Spleen (tissue), 11 donors: ENCODE measurements around the gene TMA7. TPM values are rescaled to one million over a fixed set of nuclear protein-coding genes. Genes with fewer than 3 reads are reported as not detected.

Experiments used
- DNase-seq: peaks from one replicate; pipeline ENCODE4 v3.0.0-alpha.2; 2020
- H3K27ac ChIP-seq, 8 donors: fragments of 200-600 bp; sonication (generic) in 7 of 8; 1 replicate in 4 of 8; 2 replicates in 4 of 8; pipeline versions ENCODE4 v1.5.0 to v1.8.0; 2016 to 2021; ENCODE audit warnings: inconsistent platforms in 4 of 8, mild to moderate bottlenecking in 4 of 8, moderate library complexity in 1 of 8
- H3K27me3 ChIP-seq, 7 donors: fragments of 200-600 bp; sonication (generic) in 6 of 7; replicated peaks in 1 of 7; 1 replicate in 4 of 7; 2 replicates in 3 of 7; pipeline versions ENCODE4 v1.5.0 to v1.8.0; 2016 to 2021; ENCODE audit warnings: inconsistent platforms in 3 of 7, mild to moderate bottlenecking in 1 of 7
- H3K36me3 ChIP-seq, 6 donors: fragments of 200-600 bp; sonication (generic) in 5 of 6; 1 replicate in 4 of 6; 2 replicates in 2 of 6; pipeline versions ENCODE4 v1.5.0 to v1.8.0; 2016 to 2021; ENCODE audit warnings: inconsistent platforms in 2 of 6
- H3K4me1 ChIP-seq, 6 donors: fragments of 200-600 bp; sonication (generic) in 5 of 6; 1 replicate in 3 of 6; 2 replicates in 3 of 6; pipeline versions ENCODE4 v1.5.0 to v1.8.0; 2016 to 2021; ENCODE audit warnings: inconsistent platforms in 3 of 6
- H3K4me3 ChIP-seq, 8 donors: fragments of 200-600 bp; sonication (generic) in 7 of 8; 1 replicate in 4 of 8; 2 replicates in 4 of 8; pipeline versions ENCODE4 v1.5.0 to v1.8.0; 2016 to 2021; ENCODE audit warnings: inconsistent platforms in 4 of 8, mild to moderate bottlenecking in 4 of 8, moderate library complexity in 2 of 8
- H3K9me3 ChIP-seq, 8 donors: fragments of 200-600 bp; sonication (generic) in 7 of 8; 1 replicate in 4 of 8; 2 replicates in 4 of 8; pipeline versions ENCODE4 v1.5.0 to v1.8.0; 2016 to 2021; ENCODE audit warnings: inconsistent platforms in 4 of 8
- POLR2A ChIP-seq, 3 donors: fragments of 450-650 bp; IDR thresholded peaks; one replicate each; pipeline ENCODE4 v1.5.1; 2017; ENCODE audit warnings: antibody characterized with exemption in 3 of 3, mild to moderate bottlenecking in 1 of 3
- POLR2AphosphoS5 ChIP-seq, 3 donors: sonication (generic); formaldehyde crosslinking; IDR thresholded peaks; one replicate each; pipeline ENCODE4 v1.5.1; 2017; ENCODE audit warnings: antibody characterized with exemption in 3 of 3
- WGBS, 5 donors: extraction: QIAGEN DNeasy Blood & Tissue Kit in 3 of 5; methylation state at CpG; one replicate each; pipeline versions ENCODE4 v1.1.5 to v1.1.7; 2013 to 2018; 5-methylcytosine and 5-hydroxymethylcytosine counted together
- intact Hi-C: fragments of 100-400 bp; cut with DNase I; formaldehyde crosslinking; loops from one replicate; pipeline ENCODE4 v1.15.0; 2023; ENCODE audit warnings: low total_unique reads
- polyA plus RNA-seq, 3 donors: library from polyadenylated mRNA; stranded (reverse); fragments of 200-250 nt; gene quantifications; one replicate each; pipeline ENCODE4 v1.2.1, GENCODE V29; 2013
- total RNA-seq, 7 donors: library from RNA; depleted of rRNA in 3 of 7; stranded (reverse); fragments of >200 nt in 3 of 7; fragmentation: NEBNext Ultra II Directional in 4 of 7; extraction: Animal tissue kit (Norgen Biotek cat#: 25700) in 4 of 7; gene quantifications; one replicate each; pipeline versions ENCODE4 v1.1.0 to v1.2.1, GENCODE V29; 2016 to 2021
- TF ChIP-seq, protein P1 (sequence below), 11 experiments: fragments of 200-600 bp in 7 of 11; fragments of 450-650 bp in 4 of 11; sonication (generic) in 4 of 11; IDR thresholded peaks in 8 of 11; conservative IDR thresholded peaks in 3 of 11; 1 replicate in 7 of 11; 2 replicates in 4 of 11; pipeline versions ENCODE4 v1.4.0 to v1.8.0; 2016 to 2021; ENCODE audit warnings: antibody characterized with exemption in 11 of 11, inconsistent platforms in 4 of 11, mild to moderate bottlenecking in 1 of 11
- donor health status: healthy with polysubstance abuse.
- donor health status: DM: no; HTN: no; CAD: no; lungs with moderate emphysema.
- donor health status: DM: no; HTN: no; CAD: no.
- donor health status: Bipolar disorder and iron deficiency.
- donor health status: healthy.
- donor health status: DM: no; HTN: no; CAD: no.
- donor health status: DM: yes; HTN: yes; CAD: no.

TMA7 gene
- total and polyA plus RNA-seq, 10 donors = 145 to 753 (median 216) TPM

DNA sequence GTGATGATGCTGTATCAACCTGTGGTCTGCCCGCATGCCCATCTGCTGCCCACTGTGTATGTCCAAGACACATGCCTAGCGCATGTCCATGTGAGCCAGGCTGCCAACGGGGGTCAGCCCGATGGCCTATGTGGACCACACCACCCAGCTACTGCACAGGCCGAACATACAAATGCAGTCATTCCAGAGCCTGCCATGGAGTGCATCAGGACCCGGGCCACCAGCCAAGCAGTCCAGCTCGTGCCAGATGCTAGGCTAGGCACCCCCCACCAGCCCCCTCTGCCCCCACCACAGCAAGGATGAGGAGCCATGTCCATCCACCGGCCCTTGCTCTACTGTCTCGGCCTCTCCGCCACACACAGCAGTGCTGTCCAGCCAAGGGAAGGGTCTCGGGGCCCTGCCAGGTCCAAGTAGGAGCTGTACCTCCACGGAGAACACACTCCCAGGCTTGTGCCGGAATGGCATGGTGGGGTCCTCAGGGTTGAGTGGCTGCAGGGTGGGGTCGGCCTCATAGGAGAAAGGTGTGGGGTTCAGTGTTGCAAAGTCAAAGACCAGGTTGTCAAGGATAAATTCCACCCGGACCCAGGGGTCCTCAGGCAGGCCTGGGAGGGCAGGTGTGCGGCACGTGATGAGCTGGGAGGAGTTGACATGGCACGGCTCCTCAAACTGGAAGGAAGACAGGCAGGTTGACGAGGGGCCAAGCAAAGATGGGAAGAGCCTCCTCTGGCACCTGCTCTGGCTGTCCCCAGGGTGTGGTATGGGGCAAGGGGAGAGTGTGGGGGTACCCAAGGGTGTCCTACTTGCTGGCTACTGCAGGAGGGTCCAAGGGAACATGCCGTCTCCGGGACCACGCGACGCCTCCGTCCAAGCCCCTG lies 25.4 kb upstream of the TMA7 start:
- Histone ChIP-seq H3K27me3 (no peaks in the 10 kb centered on the region), H3K4me3 (no peak overlapping the region), H3K27ac (no peak overlapping the region), H3K36me3 (peaks cover 0 to 87% (median 25%) of the 10 kb centered on the region in 6 donors), H3K4me1 (peaks cover 0 to 19% (median 6%) of the 10 kb centered on the region in 6 donors), H3K9me3 (no peaks in the 10 kb centered on the region)
- WGBS, 5 donors = 89 to 93% (median 92%) methylated on average over 22 to 25 of the region's 25 CpGs
- DNase-seq = peak; percentile 50
- TF ChIP-seq POLR2AphosphoS5 (IDR thresholded peaks at IDR 0.05) (no peak), POLR2A (IDR thresholded peaks at IDR 0.05) (no peak)
- TF ChIP-seq, protein P1, sequence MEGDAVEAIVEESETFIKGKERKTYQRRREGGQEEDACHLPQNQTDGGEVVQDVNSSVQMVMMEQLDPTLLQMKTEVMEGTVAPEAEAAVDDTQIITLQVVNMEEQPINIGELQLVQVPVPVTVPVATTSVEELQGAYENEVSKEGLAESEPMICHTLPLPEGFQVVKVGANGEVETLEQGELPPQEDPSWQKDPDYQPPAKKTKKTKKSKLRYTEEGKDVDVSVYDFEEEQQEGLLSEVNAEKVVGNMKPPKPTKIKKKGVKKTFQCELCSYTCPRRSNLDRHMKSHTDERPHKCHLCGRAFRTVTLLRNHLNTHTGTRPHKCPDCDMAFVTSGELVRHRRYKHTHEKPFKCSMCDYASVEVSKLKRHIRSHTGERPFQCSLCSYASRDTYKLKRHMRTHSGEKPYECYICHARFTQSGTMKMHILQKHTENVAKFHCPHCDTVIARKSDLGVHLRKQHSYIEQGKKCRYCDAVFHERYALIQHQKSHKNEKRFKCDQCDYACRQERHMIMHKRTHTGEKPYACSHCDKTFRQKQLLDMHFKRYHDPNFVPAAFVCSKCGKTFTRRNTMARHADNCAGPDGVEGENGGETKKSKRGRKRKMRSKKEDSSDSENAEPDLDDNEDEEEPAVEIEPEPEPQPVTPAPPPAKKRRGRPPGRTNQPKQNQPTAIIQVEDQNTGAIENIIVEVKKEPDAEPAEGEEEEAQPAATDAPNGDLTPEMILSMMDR (IDR thresholded peaks at IDR 0.05 in 8 of 11, conservative IDR thresholded peaks at IDR 0.05 in 3 of 11) = no peak
- intact Hi-C loops = no loop called here

DNA sequence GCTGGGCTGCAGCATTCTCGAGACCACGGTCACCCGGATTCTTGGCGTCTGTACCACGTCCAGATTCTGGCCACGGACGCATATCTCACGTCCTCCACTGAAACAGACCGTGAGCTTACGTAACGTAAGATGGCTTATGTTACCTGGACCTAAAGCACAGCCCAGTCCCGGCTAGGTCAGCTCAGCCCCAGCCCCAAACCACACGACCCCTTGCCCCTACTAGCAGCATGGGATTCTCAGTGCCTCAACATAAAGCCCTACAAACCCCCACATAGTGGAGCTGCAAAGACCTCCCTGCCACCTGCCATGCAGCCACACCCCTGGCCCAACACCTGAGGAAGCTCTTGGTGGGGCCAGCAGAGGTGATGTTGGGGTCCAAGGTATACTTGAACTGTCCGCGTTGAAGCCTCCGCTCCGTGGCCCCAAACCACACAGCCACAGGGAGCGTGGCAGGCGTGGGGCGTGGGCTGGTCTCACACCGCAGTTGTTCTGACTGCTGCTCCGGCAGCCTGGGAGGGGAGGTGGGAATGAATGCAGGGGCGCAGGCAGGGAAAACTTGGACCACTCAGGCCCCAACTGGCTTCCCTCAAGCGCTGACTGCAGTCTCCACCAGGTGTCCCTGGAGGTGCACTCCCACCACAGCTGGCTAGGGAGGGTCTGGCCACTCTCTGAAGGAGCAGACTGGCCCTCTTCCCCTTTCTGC lies 24.7 kb upstream of the TMA7 start:
- no peaks in the 10 kb centered on the region for H3K27me3 ChIP-seq
- no peak for TF ChIP-seq POLR2AphosphoS5 (IDR thresholded peaks at IDR 0.05)
- TF ChIP-seq, protein P1 (IDR thresholded peaks at IDR 0.05 in 8 of 11, conservative IDR thresholded peaks at IDR 0.05 in 3 of 11) = no peak
- TF ChIP-seq POLR2A (IDR thresholded peaks at IDR 0.05) = no peak
- no peak overlapping the region for H3K4me3 ChIP-seq
- intact Hi-C loops = no loop called here
- H3K4me1 ChIP-seq = peaks cover 0 to 27% (median 9%) of the 10 kb centered on the region in 6 donors
- DNase-seq = peak; percentile 51
- no peak overlapping the region for H3K27ac ChIP-seq
- WGBS, 5 donors = 90 to 95% (median 94%) methylated on average over 23 to 24 of the region's 24 CpGs
- peaks cover 0 to 80% (median 25%) of the 10 kb centered on the region in 6 donors for H3K36me3 ChIP-seq
- no peaks in the 10 kb centered on the region for H3K9me3 ChIP-seq

DNA sequence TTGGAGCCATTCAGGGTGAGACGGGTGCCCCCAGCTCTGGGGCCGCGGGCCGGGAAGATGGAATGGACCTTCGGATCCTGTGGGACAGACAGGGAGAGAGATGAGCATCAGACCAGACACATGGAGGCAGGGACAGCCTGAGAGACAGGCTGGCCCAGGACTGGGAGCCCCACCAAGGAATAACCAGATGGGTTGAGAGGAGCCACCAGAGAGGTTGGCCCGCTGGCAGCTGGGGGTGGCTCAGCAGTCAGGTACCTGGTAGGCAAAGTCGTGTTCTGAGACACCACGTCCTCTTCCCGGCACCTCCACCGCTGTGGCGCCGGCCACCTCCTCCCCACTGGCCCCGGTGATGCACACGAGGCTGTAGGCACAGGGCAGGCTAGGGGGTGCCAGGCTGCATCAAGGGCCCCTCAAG lies 24.0 kb upstream of the TMA7 start:
- DNase-seq = peak; percentile 36
- no peaks in the 10 kb centered on the region for H3K27me3 ChIP-seq
- intact Hi-C loops = no loop called here
- H3K36me3 ChIP-seq = peaks cover 0 to 79% (median 23%) of the 10 kb centered on the region in 6 donors
- no peak overlapping the region for H3K4me3 ChIP-seq
- peaks cover 0 to 33% (median 13%) of the 10 kb centered on the region in 6 donors for H3K4me1 ChIP-seq
- WGBS, 5 donors = 85 to 96% (median 93%) methylated on average over 14 of the region's 14 CpGs
- H3K9me3 ChIP-seq = no peaks in the 10 kb centered on the region
- H3K27ac ChIP-seq = no peak overlapping the region
- no peak for TF ChIP-seq POLR2AphosphoS5 (IDR thresholded peaks at IDR 0.05)
- no peak for TF ChIP-seq POLR2A (IDR thresholded peaks at IDR 0.05)
- TF ChIP-seq, protein P1 (IDR thresholded peaks at IDR 0.05 in 8 of 11, conservative IDR thresholded peaks at IDR 0.05 in 3 of 11) = no peak

DNA sequence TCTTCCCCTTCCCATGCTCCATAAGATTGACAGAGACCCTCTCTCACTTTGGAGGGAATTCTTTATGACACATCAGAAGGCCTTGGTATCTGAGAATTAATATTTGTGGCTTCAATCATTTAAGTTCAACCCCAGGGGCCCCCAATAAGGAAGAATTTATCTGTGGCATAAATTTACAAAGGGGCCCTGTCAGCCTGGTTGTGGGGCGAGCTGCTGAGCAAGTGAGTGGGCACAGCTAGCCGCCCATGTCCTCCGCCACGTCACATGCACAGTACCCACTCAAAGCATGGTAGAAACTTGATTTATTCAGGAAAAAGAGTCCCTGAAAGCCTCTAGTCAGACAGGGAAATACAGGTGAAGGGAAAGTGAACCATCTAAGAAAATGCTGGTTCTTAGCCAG lies 23.5 kb upstream of the TMA7 start:
- 89 to 95% (median 92%) methylated on average over 4 of the region's 4 CpGs for WGBS, 5 donors
- DNase-seq = peak; percentile 6
- peaks cover 0 to 76% (median 23%) of the 10 kb centered on the region in 6 donors for H3K36me3 ChIP-seq
- peaks cover 0 to 34% (median 13%) of the 10 kb centered on the region in 6 donors for H3K4me1 ChIP-seq
- H3K27me3 ChIP-seq = no peaks in the 10 kb centered on the region
- H3K4me3 ChIP-seq = no peak overlapping the region
- H3K9me3 ChIP-seq = no peaks in the 10 kb centered on the region
- intact Hi-C loops = no loop called here
- H3K27ac ChIP-seq = no peak overlapping the region
- TF ChIP-seq, protein P1 (IDR thresholded peaks at IDR 0.05 in 8 of 11, conservative IDR thresholded peaks at IDR 0.05 in 3 of 11) = no peak
- TF ChIP-seq POLR2A (IDR thresholded peaks at IDR 0.05) = no peak
